ENCODE data around the gene RDH5.
A peak's percentile ranks its signal among the peaks of the same experiment; 100 is the strongest.

Gene RDH5

GRCh38 chr12:55713721-55714120, 6.5 kb upstream of the RDH5 start:
- no peak for DNase-seq (ENCODE audit: low read depth)

DNA sequence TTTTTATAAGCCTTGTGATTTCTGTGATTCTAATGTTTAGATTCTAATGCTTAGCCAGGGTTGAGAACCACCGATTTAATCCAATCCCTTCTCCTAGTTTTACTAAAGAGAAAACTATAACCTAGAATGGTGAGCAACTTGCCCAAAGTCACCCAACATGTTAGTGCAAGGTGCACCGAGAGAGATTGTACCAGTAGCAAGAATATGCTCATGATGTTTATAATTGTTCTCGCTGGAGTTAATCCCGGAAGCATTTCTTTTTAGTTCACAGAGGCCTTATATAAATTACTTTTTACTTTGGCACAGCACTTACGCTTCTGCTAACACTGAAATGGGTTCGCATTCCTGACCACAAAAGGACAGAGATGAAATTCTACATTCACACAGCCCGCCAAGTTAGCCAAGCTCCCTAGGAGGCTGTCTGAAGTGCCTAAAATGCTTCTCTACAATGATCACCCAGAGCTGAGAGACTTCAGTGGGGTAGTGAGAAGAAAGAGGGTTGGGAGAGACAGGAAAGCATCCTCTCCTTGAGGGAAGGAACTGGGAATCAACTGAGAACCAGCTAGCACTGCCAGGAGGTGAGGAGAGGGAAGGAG, 4.9 kb upstream of the RDH5 start:
- DNase-seq (ENCODE audit: low read depth), result no peak

- DNase-seq (ENCODE audit: low read depth), result peak; percentile 94
Measured at GRCh38 chr12:55715833-55716581, 4.2 kb upstream of the RDH5 start, which contains the start of gene BLOC1S1. Gene BLOC1S1, plus strand, starts transcription at chr12:55716046. Its CDS starts 6 bp downstream, at chr12:55716052.

- DNase-seq (ENCODE audit: low read depth), result no peak
Measured at GRCh38 chr12:55716582-55716957, 3.6 kb upstream of the RDH5 start.

- no peak for DNase-seq (ENCODE audit: low read depth)
Measured at GRCh38 chr12:55717011-55718007, 2.9 kb upstream of the RDH5 start.

DNA sequence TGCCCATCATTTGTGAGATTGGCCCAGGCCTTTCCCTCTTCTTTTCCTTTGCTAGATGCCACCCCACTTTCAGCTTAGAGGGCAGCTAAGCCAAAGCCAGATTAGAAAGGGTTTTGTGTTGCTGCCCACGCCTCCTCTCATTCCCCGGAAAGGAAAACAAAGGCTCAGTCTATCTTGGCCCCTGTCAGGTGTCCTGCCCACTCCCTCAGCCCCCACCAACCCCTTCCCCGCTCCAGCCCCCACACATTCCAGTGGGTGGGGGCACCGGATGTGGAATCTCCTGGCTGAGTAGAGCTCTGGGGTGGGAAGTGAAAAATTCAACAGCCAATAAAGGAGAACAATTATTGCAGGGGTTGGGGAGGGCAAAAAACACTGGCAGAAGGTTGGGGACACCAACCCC, 2.2 kb upstream of the RDH5 start:
- no peak for DNase-seq (ENCODE audit: low read depth)

DNA sequence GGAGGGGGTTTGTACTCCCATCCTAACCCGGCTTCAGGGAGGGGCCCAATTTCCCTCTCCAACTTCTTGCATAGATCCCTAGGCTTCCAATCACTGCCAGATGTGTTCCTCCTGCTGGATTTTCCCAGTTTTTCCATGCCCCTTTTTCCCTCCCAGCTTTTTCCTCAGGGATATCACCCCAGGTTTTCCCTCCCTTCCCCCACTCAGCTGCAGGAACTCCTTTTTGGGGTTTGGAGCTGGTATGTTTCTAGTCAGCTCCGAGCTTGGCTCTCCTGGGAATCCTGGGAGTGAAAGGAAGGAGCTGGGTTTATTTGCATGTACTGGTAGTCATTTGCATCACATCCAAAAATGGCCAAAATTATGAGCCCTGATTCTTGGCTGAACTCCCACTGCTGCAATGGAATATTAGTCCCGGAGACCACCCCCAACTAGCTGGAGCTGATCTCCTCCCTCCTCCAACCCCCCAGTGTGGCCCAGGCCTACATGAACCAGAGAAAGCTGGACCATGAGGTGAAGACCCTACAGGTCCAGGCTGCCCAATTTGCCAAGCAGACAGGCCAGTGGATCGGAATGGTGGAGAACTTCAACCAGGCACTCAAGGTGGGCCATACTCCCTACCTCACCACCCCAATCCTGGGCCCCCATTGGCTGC, 1.4 kb upstream of the RDH5 start:
- no peak for DNase-seq (ENCODE audit: low read depth)

- no peak for DNase-seq (ENCODE audit: low read depth)
Measured at GRCh38 chr12:55719371-55719770, 822 bp upstream of the RDH5 start.

GRCh38 chr12:55720894-55721444, 776 bp downstream of the RDH5 start:
- DNase-seq (ENCODE audit: low read depth), result no peak

GRCh38 chr12:55721601-55722213, 1.5 kb downstream of the RDH5 start:
- DNase-seq (ENCODE audit: low read depth), result no peak

DNA sequence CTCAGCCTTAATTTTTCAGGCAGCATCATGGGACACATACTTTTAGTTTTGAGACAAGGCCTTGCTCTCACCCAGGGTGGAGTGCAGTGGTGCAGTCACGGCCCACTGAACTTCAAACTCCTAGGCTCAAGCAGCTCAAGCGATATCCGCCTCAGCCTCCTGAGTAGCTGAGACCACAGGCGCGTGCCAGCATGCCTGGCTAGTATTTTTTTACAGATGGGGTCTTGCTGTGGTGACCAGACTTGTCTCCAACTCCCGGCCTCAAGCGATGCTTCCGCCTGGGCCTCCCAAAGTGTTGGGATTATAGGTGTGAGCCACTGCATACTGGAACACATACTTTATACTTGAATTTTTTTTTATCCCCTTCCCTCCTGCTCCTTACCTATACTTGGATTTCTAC, 2.8 kb downstream of the RDH5 start:
- no peak for DNase-seq (ENCODE audit: low read depth)

DNA sequence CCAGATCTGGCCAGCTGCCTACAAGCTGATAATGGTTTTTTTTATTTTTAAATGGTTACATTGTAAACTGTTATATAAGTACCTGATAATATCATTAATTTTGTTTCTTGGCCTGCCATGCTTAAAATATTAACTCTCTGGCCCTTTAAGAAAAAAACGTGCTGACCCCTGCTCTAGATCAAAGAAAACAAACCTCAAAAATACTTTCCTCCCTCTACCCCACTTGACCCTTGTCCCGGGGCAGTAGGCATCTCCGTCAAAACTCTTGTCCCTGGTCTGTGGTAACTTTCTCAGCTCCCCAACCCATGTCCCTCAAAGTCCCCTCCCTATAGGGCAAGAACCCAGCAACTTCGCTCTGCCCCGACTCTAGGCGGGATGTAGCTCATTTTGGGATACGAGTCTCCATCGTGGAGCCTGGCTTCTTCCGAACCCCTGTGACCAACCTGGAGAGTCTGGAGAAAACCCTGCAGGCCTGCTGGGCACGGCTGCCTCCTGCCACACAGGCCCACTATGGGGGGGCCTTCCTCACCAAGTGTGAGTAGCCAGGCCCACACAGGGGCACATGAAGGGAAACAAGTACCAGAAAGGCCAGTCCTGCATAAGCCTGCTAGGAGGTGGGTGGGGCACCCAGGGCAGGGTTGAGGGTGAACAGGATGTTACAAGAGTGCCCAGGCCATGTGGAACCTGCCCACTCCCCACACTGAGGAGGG, 3.5 kb downstream of the RDH5 start:
- DNase-seq (ENCODE audit: low read depth), result no peak

DNA sequence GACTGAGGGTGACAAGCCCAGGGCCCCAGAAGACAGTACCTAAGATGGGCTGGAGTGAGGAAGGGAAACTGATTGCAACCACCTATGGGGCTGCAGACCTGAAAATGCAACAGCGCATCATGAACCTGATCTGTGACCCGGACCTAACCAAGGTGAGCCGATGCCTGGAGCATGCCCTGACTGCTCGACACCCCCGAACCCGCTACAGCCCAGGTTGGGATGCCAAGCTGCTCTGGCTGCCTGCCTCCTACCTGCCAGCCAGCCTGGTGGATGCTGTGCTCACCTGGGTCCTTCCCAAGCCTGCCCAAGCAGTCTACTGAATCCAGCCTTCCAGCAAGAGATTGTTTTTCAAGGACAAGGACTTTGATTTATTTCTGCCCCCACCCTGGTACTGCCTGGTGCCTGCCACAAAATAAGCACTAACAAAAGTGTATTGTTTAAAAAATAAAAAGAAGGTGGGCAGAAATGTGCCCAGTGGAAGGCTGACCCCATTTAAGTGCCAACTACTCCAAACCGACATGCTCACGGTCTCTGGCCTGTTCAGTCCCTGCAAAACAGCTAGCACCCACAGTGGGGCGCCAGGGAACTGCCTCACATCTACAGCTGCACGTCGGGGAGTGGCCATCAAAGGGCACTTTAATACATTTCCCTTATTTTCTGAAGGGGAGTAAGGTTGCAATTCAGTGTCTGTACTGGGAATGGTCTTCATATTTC, 4.2 kb downstream of the RDH5 start:
- peak; percentile 61 for DNase-seq (ENCODE audit: low read depth)

DNA sequence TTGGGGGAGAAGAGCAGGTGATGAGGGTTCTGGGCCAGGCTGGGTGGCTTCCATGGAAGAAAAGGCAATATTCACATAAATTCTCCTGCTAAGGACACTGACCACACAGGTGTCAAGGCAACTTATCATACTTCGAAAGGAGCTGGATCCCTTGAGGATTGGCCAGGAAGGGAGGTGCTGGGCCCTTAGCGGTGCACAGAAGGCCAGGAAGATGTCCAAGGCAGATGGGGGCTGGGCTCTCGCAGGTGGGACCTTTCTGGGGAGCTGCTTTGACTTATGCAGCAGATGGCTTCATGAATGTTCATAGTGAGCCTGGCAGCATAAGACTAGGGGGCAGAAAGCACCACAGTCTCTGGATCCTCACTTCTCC, 4.7 kb downstream of the RDH5 start:
- DNase-seq (ENCODE audit: low read depth), result no peak

DNA sequence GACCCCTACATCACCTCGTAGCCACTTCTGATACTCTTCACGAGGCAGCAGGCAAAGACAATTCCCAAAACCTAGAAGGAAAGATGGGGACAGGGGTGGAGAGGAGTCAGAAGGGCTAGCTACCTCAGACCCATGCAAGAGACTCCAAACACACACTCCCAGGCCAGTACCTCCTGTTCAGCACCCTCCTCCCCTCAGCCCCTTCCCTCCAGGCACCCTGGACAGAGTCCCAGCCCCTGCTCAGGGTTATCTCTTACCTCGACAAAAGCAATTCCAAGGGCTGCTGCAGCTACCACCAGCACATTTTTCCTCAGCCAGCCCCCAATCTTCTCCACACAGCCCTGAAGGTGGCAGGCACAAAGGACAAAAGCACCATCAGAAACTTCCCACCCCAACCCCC, 5.4 kb downstream of the RDH5 start:
- DNase-seq (ENCODE audit: low read depth), result no peak

- DNase-seq (ENCODE audit: low read depth), result no peak
Measured at GRCh38 chr12:55726971-55727370, 6.8 kb downstream of the RDH5 start.

- no peak for DNase-seq (ENCODE audit: low read depth)
Measured at GRCh38 chr12:55727643-55728185, 7.5 kb downstream of the RDH5 start.

DNA sequence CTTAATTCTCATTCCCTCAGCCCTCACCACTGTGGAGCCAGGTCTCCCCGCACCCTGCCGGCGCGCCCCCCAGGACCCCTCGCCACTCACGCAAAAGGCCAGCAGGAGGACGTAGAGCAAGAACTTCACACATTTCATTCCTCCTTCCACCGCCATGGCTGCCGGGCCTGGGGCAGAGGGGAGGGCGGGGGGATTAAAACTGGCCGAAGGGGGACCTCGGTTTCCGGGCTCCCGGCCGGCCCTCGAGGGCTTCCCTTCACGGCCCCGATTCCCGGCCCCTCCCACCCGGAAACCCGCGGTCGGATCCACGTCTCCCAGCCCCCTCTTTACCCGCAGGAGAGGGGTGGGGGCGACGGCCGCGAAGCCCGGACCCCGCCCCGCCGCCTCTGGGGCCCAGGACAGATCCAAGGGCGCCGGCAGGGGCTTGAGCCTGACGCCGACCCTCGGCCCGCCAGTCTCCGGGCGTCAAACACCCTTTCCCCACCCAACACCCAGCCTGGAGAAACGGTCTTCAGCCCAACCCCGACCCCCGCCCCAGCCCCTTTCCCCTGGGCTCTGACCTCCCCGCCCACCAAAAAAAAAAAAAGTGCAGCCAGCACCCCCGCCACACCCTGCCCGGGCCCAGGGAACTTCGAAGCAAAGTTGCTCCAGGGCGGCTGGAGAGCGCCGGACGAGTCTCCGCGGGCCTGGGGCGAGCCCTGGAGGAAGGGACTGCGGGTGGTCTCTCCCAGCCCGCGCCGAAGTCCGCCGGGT, 8.2 kb downstream of the RDH5 start:
- DNase-seq (ENCODE audit: low read depth), result no peak

Data from activated T-cell treated with anti-CD3 and anti-CD28 coated beads for 48 hours (primary cell).